Activated CD4-positive, alpha-beta T cell treated with anti-CD3 and anti-CD28 coated beads, Interleukin-2, amount 10 ng/mL, durations not matched to agents 7 days and 5 days (primary cell): ENCODE results near the gene IBTK. TPM values are rescaled to one million over a fixed set of nuclear protein-coding genes. Genes with fewer than 3 reads are reported as not detected.

ENCODE experiments used
- CTCF ChIA-PET: fragments of 350-600 bp; sonication (Branson Sonifier 250); formaldehyde crosslinking; loops from one replicate; lab custom pipeline; 2021; ENCODE audit warnings: antibody characterized with exemption; lab: Charles Lee
- POLR2A ChIA-PET: fragments of 350-600 bp; sonication (Branson Sonifier 250); formaldehyde crosslinking; loops from one replicate; lab custom pipeline; 2021; ENCODE audit warnings: antibody characterized with exemption; lab: Charles Lee
- DNase-seq: peaks from one replicate; pipeline ENCODE4 v3.0.0-alpha.2; 2020
- H3K27ac Mint-ChIP-seq: one replicate; pipeline ENCODE4 v1.8.0; 2021; ENCODE audit warnings: mild to moderate bottlenecking, moderate library complexity, mixed read lengths
- H3K27me3 Mint-ChIP-seq: one replicate; pipeline ENCODE4 v1.8.0; 2021; ENCODE audit warnings: mixed read lengths
- H3K36me3 Mint-ChIP-seq: one replicate; pipeline ENCODE4 v1.8.0; 2021; ENCODE audit warnings: low read depth, mixed read lengths
- H3K4me1 Mint-ChIP-seq: one replicate; pipeline ENCODE4 v1.8.0; 2021; ENCODE audit warnings: mixed read lengths
- H3K4me3 Mint-ChIP-seq: one replicate; pipeline ENCODE4 v1.8.0; 2021; ENCODE audit warnings: mild to moderate bottlenecking, moderate library complexity, mixed read lengths
- H3K9me3 Mint-ChIP-seq: one replicate; pipeline ENCODE4 v1.8.0; 2021; ENCODE audit warnings: mixed read lengths
- total RNA-seq, 2 experiments: library from RNA; stranded (reverse); gene quantifications; one replicate each; pipeline ENCODE4 v1.2.3, GENCODE V29; 2021

IBTK gene
- total RNA-seq, 2 experiments from 2014 or later = 26.8 to 27.3 TPM

- Mint-ChIP-seq H3K4me1 (no peaks in the 10 kb centered on the region), H3K27me3 (no peaks in the 10 kb centered on the region), H3K9me3 (no peaks in the 10 kb centered on the region), H3K4me3 (no peak overlapping the region), H3K27ac (no peak overlapping the region), H3K36me3 (peaks cover 27% of the 10 kb centered on the region)
- CTCF ChIA-PET = interaction anchor here (1.2 to 1.5 kb wide), 2 partner anchors 9 to 18 kb away, joined by 3 read pairs; no protein-coding TSS in a partner anchor
- POLR2A ChIA-PET = no interaction called here
- no peak for DNase-seq
Observed at GRCh38 chr6:82195619-82196018, 51.9 kb downstream of the IBTK start.

GRCh38 chr6:82185948-82186535, 61.5 kb downstream of the IBTK start:
- Mint-ChIP-seq H3K4me3 (no peak overlapping the region), H3K27me3 (no peaks in the 10 kb centered on the region), H3K27ac (peak overlapping the region; percentile 11), H3K4me1 (no peaks in the 10 kb centered on the region), H3K9me3 (no peaks in the 10 kb centered on the region), H3K36me3 (peaks cover 34% of the 10 kb centered on the region)
- POLR2A ChIA-PET = no interaction called here
- no peak for DNase-seq
- CTCF ChIA-PET = no interaction called here

GRCh38 chr6:82183642-82184282, 63.8 kb downstream of the IBTK start:
- ChIA-PET CTCF (no interaction called here), POLR2A (no interaction called here)
- H3K36me3 Mint-ChIP-seq = peaks cover 27% of the 10 kb centered on the region
- no peaks in the 10 kb centered on the region for H3K9me3 Mint-ChIP-seq
- no peak overlapping the region for H3K27ac Mint-ChIP-seq
- H3K4me1 Mint-ChIP-seq = no peaks in the 10 kb centered on the region
- no peak overlapping the region for H3K4me3 Mint-ChIP-seq
- DNase-seq = no peak
- no peaks in the 10 kb centered on the region for H3K27me3 Mint-ChIP-seq

- peaks cover 22% of the 10 kb centered on the region for H3K36me3 Mint-ChIP-seq
- no peaks in the 10 kb centered on the region for H3K9me3 Mint-ChIP-seq
- no peak for DNase-seq
- POLR2A ChIA-PET = no interaction called here
- CTCF ChIA-PET = no interaction called here
- H3K27me3 Mint-ChIP-seq = no peaks in the 10 kb centered on the region
- no peak overlapping the region for H3K4me3 Mint-ChIP-seq
- no peak overlapping the region for H3K27ac Mint-ChIP-seq
- no peaks in the 10 kb centered on the region for H3K4me1 Mint-ChIP-seq
Observed at GRCh38 chr6:82182756-82183155, 64.8 kb downstream of the IBTK start.

GRCh38 chr6:82179415-82179814, 68.1 kb downstream of the IBTK start:
- Mint-ChIP-seq H3K27ac (no peak overlapping the region), H3K27me3 (no peaks in the 10 kb centered on the region), H3K4me1 (no peaks in the 10 kb centered on the region), H3K4me3 (no peak overlapping the region), H3K36me3 (peaks cover 22% of the 10 kb centered on the region), H3K9me3 (no peaks in the 10 kb centered on the region)
- no peak for DNase-seq
- ChIA-PET CTCF (no interaction called here), POLR2A (no interaction called here)

- Mint-ChIP-seq H3K4me3 (no peak overlapping the region), H3K36me3 (peaks cover 25% of the 10 kb centered on the region), H3K27me3 (no peaks in the 10 kb centered on the region), H3K27ac (no peak overlapping the region), H3K9me3 (no peaks in the 10 kb centered on the region), H3K4me1 (no peaks in the 10 kb centered on the region)
- no peak for DNase-seq
- ChIA-PET POLR2A (no interaction called here), CTCF (no interaction called here)
Observed at GRCh38 chr6:82178759-82179112, 68.8 kb downstream of the IBTK start.

GRCh38 chr6:82178077-82178758, 69.3 kb downstream of the IBTK start:
- Mint-ChIP-seq H3K4me3 (no peak overlapping the region), H3K27me3 (no peaks in the 10 kb centered on the region), H3K36me3 (peaks cover 27% of the 10 kb centered on the region), H3K9me3 (no peaks in the 10 kb centered on the region), H3K4me1 (no peaks in the 10 kb centered on the region), H3K27ac (no peak overlapping the region)
- DNase-seq = no peak
- POLR2A ChIA-PET = no interaction called here
- CTCF ChIA-PET = interaction anchor here (0.9 kb wide), 1 partner anchor 18 kb away, joined by 3 read pairs; no protein-coding TSS in a partner anchor

- no peak for DNase-seq
- no peaks in the 10 kb centered on the region for H3K27me3 Mint-ChIP-seq
- ChIA-PET POLR2A (no interaction called here), CTCF (interaction anchor here (0.7 kb wide), 1 partner anchor 25 kb away, joined by 3 read pairs; no protein-coding TSS in a partner anchor)
- peaks cover 32% of the 10 kb centered on the region for H3K36me3 Mint-ChIP-seq
- H3K9me3 Mint-ChIP-seq = no peaks in the 10 kb centered on the region
- peaks cover 1% of the 10 kb centered on the region for H3K4me1 Mint-ChIP-seq
- no peak overlapping the region for H3K4me3 Mint-ChIP-seq
- H3K27ac Mint-ChIP-seq = no peak overlapping the region
Observed at GRCh38 chr6:82176616-82177015, 70.9 kb downstream of the IBTK start.

- ChIA-PET POLR2A (no interaction called here), CTCF (no interaction called here)
- H3K27me3 Mint-ChIP-seq = no peaks in the 10 kb centered on the region
- DNase-seq = no peak
- peaks cover 43% of the 10 kb centered on the region for H3K36me3 Mint-ChIP-seq
- H3K9me3 Mint-ChIP-seq = no peaks in the 10 kb centered on the region
- H3K4me1 Mint-ChIP-seq = peaks cover 1% of the 10 kb centered on the region
- H3K27ac Mint-ChIP-seq = no peak overlapping the region
- no peak overlapping the region for H3K4me3 Mint-ChIP-seq
Observed at GRCh38 chr6:82172594-82172993, 75.0 kb downstream of the IBTK start.

- Mint-ChIP-seq H3K27ac (no peak overlapping the region), H3K4me1 (peaks cover 1% of the 10 kb centered on the region), H3K9me3 (no peaks in the 10 kb centered on the region), H3K4me3 (no peak overlapping the region), H3K36me3 (peaks cover 48% of the 10 kb centered on the region), H3K27me3 (no peaks in the 10 kb centered on the region)
- POLR2A ChIA-PET = no interaction called here
- no peak for DNase-seq
- CTCF ChIA-PET = no interaction called here
Observed at GRCh38 chr6:82169138-82169876, 78.2 kb downstream of the IBTK start.

GRCh38 chr6:82166493-82166892, 81.1 kb downstream of the IBTK start:
- CTCF ChIA-PET = no interaction called here
- Mint-ChIP-seq H3K27ac (no peak overlapping the region), H3K27me3 (no peaks in the 10 kb centered on the region), H3K4me1 (no peaks in the 10 kb centered on the region), H3K4me3 (no peak overlapping the region), H3K36me3 (peaks cover 29% of the 10 kb centered on the region), H3K9me3 (no peaks in the 10 kb centered on the region)
- no peak for DNase-seq
- POLR2A ChIA-PET = no interaction called here

- Mint-ChIP-seq H3K36me3 (no peaks in the 10 kb centered on the region), H3K4me1 (no peaks in the 10 kb centered on the region), H3K9me3 (no peaks in the 10 kb centered on the region), H3K27me3 (no peaks in the 10 kb centered on the region), H3K4me3 (no peak overlapping the region), H3K27ac (no peak overlapping the region)
- ChIA-PET CTCF (no interaction called here), POLR2A (no interaction called here)
- DNase-seq = no peak
Observed at GRCh38 chr6:82160255-82160990, 87.1 kb downstream of the IBTK start.
